Liver (tissue), 3 donors: ENCODE data around the gene DAGLA.
A peak's percentile ranks its signal among the peaks of the same experiment; 100 is the strongest.

Experiments
- CTCF ChIP-seq: fragments of 150-350 bp; IDR thresholded peaks from 2 replicates; pipeline ENCODE4 v1.5.1; 2017; ENCODE audit warnings: improper control_type of control experiment, low read depth, low read length; ENCODE audit not compliant: missing input control
- FOXA1 ChIP-seq: IDR thresholded peaks from 2 replicates; pipeline ENCODE4 v1.6.1; 2016; ENCODE audit warnings: antibody characterized with exemption
- GABPA ChIP-seq, 2 donors: IDR thresholded peaks in 1 of 2; conservative IDR thresholded peaks in 1 of 2; 2 replicates each; pipeline ENCODE4 v1.6.1; 2016; ENCODE audit warnings: antibody characterized with exemption in 2 of 2, mild to moderate bottlenecking in 1 of 2, moderate library complexity in 1 of 2
- HNF4A ChIP-seq, 2 donors: conservative IDR thresholded peaks; 2 replicates each; pipeline ENCODE4 v1.6.1; 2016; ENCODE audit warnings: antibody characterized with exemption in 2 of 2, mild to moderate bottlenecking in 2 of 2
- REST ChIP-seq: IDR thresholded peaks from 2 replicates; pipeline ENCODE4 v1.6.1; 2016; ENCODE audit warnings: antibody characterized with exemption, mild to moderate bottlenecking
- TAF1 ChIP-seq: conservative IDR thresholded peaks from 2 replicates; pipeline ENCODE4 v1.6.1; 2016; ENCODE audit warnings: antibody characterized with exemption, mild to moderate bottlenecking
- YY1 ChIP-seq: IDR thresholded peaks from 2 replicates; pipeline ENCODE4 v1.6.1; 2016; ENCODE audit warnings: antibody characterized with exemption, mild to moderate bottlenecking
- donor health status: healthy.
- donor health status: healthy.

GRCh38 chr11:61701242-61701886 is 21.2 kb downstream of the DAGLA start:
- TF ChIP-seq CTCF (peak; percentile 15), TAF1 (no peak), HNF4A (conservative IDR thresholded peaks at IDR 0.05) (no peak), YY1 (no peak), GABPA (IDR thresholded peaks at IDR 0.05 in 1 of 2, conservative IDR thresholded peaks at IDR 0.05 in 1 of 2) (no peak), REST (no peak), FOXA1 (no peak)
